HG02938 (cell line): ENCODE data around the gene DPF3.

ENCODE experiments used
- ATAC-seq: cut with Tn5 transposase; IDR thresholded peaks from one replicate; pipeline ENCODE4 v1.9.1; 2021; ENCODE audit warnings: mild to moderate bottlenecking, moderate library complexity; ENCODE audit not compliant: unreplicated experiment

Gene DPF3

GRCh38 chr14:72652179-72652578, 241.7 kb downstream of the DPF3 start:
- no peak for ATAC-seq

- no peak for ATAC-seq
These were observed 242.2 kb downstream of the DPF3 start for GRCh38 chr14:72651714-72652113.

GRCh38 chr14:72651081-72651480, 242.8 kb downstream of the DPF3 start:
- ATAC-seq, result no peak

- ATAC-seq, result no peak
These were observed 244.2 kb downstream of the DPF3 start for GRCh38 chr14:72649603-72650227.

- ATAC-seq, result no peak
These were observed 246.1 kb downstream of the DPF3 start for GRCh38 chr14:72647782-72648181.

- no peak for ATAC-seq
These were observed 246.9 kb downstream of the DPF3 start for GRCh38 chr14:72646861-72647528.

- no peak for ATAC-seq
These were observed 248.2 kb downstream of the DPF3 start for GRCh38 chr14:72645706-72646105.

- ATAC-seq, result no peak
These were observed 249.0 kb downstream of the DPF3 start for GRCh38 chr14:72644758-72645489.

GRCh38 chr14:72644038-72644437, 249.9 kb downstream of the DPF3 start:
- ATAC-seq, result no peak

GRCh38 chr14:72643317-72643801, 250.5 kb downstream of the DPF3 start:
- no peak for ATAC-seq

- no peak for ATAC-seq
These were observed 252.9 kb downstream of the DPF3 start for GRCh38 chr14:72640911-72641485.

- no peak for ATAC-seq
These were observed 255.9 kb downstream of the DPF3 start for GRCh38 chr14:72638021-72638420.

- ATAC-seq, result no peak
These were observed 257.0 kb downstream of the DPF3 start for GRCh38 chr14:72636871-72637270.

GRCh38 chr14:72636094-72636493, 257.8 kb downstream of the DPF3 start:
- no peak for ATAC-seq

GRCh38 chr14:72634691-72635616, 258.9 kb downstream of the DPF3 start:
- no peak for ATAC-seq

- ATAC-seq, result no peak
These were observed 260.4 kb downstream of the DPF3 start for GRCh38 chr14:72633551-72633950.

GRCh38 chr14:72632727-72633126, 261.2 kb downstream of the DPF3 start:
- no peak for ATAC-seq

- ATAC-seq, result no peak
These were observed 262.5 kb downstream of the DPF3 start for GRCh38 chr14:72631401-72631800.

- no peak for ATAC-seq
These were observed 263.5 kb downstream of the DPF3 start for GRCh38 chr14:72630374-72630773.

GRCh38 chr14:72629534-72629933, 264.4 kb downstream of the DPF3 start:
- ATAC-seq, result no peak

GRCh38 chr14:72625689-72626088, 268.2 kb downstream of the DPF3 start:
- no peak for ATAC-seq
